Fibroblast of villous mesenchyme (primary cell): ENCODE measurements around the gene TSPAN11. TPM values are rescaled to one million over a fixed set of nuclear protein-coding genes. Genes with fewer than 3 reads are reported as not detected.

Experiments used
- DNase-seq: peaks from one replicate; pipeline ENCODE4 v3.0.0-alpha.2; 2010; ENCODE audit warnings: low read depth
- H3K4me3 ChIP-seq: 2 replicates; pipeline ENCODE4 v1.5.1; 2011; ENCODE audit warnings: low read depth, mild to moderate bottlenecking, low read length
- CTCF ChIP-seq: IDR thresholded peaks from 2 replicates; pipeline ENCODE4 v1.5.1; 2012; ENCODE audit warnings: low read depth, mild to moderate bottlenecking, low read length; ENCODE audit not compliant: insufficient read depth
- total RNA-seq: library from RNA; depleted of rRNA; stranded (reverse); fragments of >200 nt; gene quantifications from 2 replicates; pipeline ENCODE4 v1.2.3, GENCODE V29; 2012

Gene TSPAN11
- total RNA-seq, 1 donor, result 0.43 TPM

GRCh38 chr12:31006416-31007152 is 80.0 kb downstream of the TSPAN11 start:
- no peak for TF ChIP-seq CTCF
- DNase-seq, result no peak
- no peak overlapping the region for H3K4me3 ChIP-seq

DNA sequence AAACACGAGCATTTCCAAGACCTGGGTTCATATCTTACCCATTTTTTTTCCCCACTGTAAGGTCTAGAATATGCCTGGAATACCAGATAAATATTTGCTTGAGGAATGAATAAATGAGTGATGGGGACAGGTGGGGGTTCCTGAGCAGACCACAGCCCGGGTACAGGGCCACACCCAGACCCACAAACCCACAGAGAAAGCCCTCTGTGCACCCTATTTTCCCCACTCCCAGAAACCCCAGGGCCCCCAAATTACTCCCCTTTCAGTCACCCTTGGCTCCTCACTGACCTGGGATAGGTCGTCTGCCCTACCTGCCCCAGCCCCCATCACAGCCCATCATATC is 80.6 kb downstream of the TSPAN11 start:
- DNase-seq, result no peak
- no peak for TF ChIP-seq CTCF
- H3K4me3 ChIP-seq, result no peak overlapping the region

- H3K4me3 ChIP-seq, result no peak overlapping the region
- TF ChIP-seq CTCF, result no peak
- no peak for DNase-seq
Observed at GRCh38 chr12:31007636-31008175, 81.2 kb downstream of the TSPAN11 start.

DNA sequence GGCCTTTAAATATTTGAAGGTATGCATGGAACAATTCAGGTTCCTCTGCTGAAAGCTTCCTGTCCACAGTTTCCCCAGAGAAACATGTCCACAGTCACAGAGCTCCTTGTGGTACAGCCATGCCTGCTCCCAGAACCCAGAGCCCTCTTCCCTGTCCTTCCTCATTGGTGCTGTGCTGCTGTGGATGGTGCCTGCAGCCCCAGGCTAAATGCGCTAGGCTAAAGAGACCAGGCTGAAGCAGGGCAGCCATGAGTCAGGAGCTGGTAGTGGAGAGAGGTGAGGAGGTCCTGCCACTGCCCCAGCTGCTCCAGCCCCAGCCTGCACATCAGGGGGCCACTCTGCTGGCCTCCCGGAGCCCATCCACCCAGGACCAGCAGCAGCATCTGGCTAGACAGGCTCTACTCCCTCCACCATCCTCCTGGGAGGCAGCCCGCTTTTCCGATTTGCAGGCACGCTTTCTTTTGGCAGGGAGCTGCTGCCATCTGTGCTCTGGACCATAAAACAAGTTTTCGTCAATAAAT is 81.8 kb downstream of the TSPAN11 start:
- no peak overlapping the region for H3K4me3 ChIP-seq
- no peak for DNase-seq
- no peak for TF ChIP-seq CTCF

- DNase-seq, result no peak
- H3K4me3 ChIP-seq, result no peak overlapping the region
- TF ChIP-seq CTCF, result no peak
Observed at GRCh38 chr12:31008961-31009840, 82.7 kb downstream of the TSPAN11 start.

- TF ChIP-seq CTCF, result no peak
- H3K4me3 ChIP-seq, result no peak overlapping the region
- DNase-seq, result no peak
Observed at GRCh38 chr12:31009976-31010375, 83.4 kb downstream of the TSPAN11 start.
